ENCODE data around the gene PDLIM5.
"Not testable (repeated sequence)": the region's sequence is repeated elsewhere in the genome, so short reads cannot be mapped to it uniquely, and the experiment has no call there.

Gene PDLIM5

DNA sequence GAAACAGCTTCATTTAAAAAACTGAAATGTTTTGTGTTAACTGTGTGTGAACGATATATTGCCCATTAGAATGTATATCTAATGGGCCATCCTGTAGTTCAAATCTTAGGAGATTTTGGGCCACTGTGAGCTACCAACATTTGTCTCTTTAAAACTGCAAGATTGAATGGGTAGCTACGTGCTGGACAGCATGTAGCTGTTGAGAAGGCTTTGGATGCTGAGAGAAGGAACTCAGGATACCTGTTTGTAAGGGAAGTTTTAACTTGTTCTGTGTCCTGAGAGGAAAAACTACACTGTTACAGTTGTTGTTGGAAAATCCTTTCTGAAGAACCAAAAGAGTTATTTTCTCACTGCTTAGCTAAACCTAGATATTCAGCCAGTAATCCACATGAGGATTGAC, 45.9 kb downstream of the PDLIM5 start:
- DNase-seq (ENCODE audit: low read depth, low spot score) = no peak

DNA sequence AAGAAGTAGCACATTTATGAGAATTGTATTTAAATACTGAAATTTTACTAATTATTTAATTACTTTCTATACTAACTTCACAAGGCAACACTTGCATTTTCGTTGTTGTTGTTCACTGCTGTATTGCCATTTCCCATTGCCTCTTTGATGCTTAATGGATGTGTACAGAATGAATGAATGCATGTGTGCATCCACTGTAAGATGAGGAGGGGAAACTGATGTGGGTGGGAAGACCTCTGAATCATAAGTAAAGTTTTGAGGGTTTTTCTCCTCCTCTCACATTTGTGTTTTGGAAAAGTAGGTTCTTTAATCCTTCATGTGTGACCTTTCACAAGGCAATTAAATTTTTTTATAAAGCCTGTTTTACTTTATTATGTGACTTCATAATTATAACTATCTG, 46.8 kb downstream of the PDLIM5 start:
- no peak for DNase-seq (ENCODE audit: low read depth, low spot score)

DNA sequence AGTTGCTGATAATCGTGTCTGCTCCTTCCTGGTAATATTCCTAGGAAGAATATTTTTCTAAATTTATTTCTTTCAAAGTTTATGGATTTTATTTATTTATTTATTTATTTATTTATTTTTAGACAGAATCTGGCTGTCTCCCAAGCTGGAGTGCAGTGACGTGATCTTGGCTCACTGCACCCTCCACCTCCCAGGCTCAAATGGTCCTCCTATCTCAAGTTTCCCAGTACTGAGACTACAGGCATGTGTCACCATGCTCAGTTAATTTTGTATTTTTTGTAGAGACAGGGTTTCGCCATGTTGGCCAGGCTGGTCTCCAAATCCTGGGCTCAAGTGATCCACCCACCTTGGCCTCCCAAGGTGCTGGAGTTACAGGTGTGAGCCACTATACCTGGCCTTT, 48.9 kb downstream of the PDLIM5 start:
- no peak for DNase-seq (ENCODE audit: low read depth, low spot score)

DNA sequence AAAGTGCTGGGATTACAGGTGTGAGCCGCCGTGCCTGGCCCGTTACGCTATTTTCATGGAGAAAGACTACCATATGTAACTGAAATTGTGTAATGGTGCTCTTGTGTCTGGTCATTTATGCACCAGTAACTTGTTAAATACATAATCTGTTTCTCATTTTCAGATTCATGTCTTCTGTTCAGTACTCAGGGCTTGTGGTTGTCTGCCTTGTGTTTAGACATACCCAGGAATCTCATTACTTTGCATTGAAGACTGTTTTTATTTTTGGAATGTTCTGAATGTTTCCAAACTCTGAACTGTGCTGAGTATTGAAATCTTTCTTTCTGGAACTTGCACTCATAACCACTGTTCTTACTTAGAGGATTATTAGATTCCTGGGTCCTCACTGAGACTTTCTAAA, 52.8 kb downstream of the PDLIM5 start:
- DNase-seq (ENCODE audit: low read depth, low spot score) = peak; percentile 53

DNA sequence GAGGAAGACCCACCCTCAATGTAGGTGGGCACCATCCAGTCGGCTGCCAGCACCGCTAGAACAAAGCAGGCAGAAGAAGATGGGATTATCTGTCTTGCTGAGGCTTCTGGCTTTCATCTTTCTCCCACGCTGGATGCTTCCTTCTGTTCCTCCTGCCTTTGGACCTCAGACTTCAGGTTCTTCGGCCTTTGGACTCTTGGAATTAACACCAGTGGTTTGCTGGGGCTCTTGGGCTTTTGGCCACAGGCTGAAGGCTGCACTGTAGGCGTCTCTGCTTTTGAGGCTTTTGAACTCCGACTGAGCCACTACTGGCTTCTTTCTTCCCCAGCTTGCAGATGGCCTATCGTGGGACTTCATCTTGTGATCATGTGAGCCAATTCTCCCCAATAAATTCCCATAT, 55.1 kb downstream of the PDLIM5 start:
- no peak for DNase-seq (ENCODE audit: low read depth, low spot score)

DNA sequence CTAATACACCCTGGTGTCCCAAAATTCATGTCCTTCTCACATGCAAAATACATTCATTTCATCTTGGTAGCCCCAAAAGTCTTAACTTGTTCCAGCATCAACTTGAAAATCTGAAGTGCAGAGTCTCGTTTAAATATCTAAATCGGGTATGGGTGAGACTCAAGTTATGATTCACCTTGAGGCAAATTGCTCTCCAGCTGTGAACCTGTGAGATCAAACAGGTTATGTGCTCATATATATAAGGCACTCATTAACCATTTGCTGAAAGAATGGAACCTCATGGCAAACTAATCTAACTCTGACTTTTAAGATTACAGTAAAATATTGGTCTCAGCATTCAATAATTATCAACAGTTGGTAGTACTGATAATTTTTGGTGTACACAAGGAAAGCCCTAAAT, 55.5 kb downstream of the PDLIM5 start:
- DNase-seq (ENCODE audit: low read depth, low spot score) = no peak

DNA sequence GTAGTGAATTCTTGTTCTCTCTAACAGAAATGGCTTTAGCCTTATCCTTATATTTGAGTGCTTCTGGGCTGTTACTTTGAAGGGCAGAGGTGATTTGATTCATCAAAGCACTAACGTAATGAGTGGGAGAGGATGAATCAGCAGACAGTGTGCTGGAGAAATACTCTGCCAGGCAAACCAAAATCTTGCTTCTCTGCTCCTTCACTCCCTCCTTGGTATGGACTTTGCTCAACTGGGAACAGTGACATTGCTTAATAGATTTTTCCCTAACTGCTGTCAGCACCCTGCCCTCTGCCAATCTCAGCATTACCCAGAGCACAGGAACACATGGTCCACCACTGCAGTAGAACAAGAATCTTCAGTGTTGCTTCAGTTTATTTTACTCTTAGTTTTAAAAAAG, 56.0 kb downstream of the PDLIM5 start:
- DNase-seq (ENCODE audit: low read depth, low spot score) = peak; percentile 55

DNA sequence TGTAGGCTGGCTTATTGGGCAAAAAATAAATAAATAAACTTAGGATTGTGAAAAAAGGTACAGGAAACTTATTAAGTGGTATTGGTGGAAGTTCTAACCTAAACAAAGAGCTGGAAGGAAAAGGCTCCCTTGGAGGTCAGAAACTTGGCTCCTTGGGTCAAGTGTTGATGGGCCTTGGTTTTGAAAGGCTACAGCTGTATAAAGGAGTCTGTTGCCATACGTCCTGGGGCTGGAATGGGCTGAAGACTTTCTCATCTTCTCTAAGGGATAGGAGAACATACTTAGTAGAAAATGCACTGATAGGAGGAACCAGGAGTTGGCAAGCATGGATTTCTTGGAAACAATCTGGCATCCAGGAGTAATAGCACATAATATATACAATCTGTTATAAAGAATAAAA, 56.6 kb downstream of the PDLIM5 start:
- no peak for DNase-seq (ENCODE audit: low read depth, low spot score)

DNA sequence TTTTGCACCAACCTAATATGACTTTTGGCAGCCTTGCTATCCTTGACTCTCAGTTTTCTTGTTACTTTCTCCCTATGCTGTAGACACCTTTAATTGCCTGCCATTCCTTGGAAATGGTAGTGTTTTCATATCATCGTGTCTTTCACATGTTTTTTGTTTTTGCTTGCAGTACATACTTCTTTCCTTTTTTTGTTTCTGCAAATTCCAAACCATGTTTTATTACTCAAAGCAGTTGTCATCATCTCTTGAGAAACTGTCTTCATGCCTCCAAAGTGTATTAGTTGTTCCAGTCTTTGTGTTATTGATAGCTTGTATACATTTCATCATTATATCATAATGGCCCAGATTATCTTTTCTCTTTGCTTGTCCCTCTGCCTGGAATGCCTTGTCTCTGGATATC, 57.1 kb downstream of the PDLIM5 start:
- DNase-seq (ENCODE audit: low read depth, low spot score) = no peak

DNA sequence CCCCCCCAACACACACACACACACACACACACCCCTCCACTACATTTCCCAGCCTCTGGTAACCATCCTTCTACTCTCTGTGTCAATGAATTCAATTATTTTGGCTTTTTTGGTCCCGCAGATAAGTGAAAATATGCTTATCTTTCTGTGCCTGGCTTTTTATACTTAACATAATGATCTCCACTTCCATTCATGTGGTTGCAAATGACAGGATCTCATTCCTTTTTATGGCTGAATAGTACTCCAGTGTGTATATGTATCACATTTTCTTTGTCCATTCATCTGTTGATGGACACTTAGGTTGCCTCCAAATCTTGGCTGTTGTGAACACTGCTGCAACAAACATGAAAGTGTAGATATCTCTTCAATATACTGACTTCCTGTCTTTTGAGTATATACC, 59.8 kb downstream of the PDLIM5 start:
- no peak for DNase-seq (ENCODE audit: low read depth, low spot score)

DNA sequence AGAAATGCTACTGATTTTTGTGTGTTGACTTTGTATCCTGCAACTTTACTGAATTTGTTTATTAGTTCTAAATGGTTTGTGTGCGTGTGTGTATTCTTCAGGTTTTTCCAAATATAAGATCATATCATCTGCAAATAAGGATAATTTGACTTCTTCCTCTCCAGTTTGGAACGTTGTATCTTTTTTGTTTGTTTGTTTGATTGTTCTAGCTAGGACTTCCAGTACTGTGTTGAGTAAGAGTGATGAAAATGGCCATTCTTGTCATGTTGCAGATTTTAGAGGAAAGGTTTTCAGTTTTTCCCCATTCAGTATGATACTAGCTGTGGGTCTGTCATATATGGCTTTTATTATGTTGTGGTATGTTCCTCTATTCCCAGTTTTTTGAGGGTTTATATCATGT, 61.8 kb downstream of the PDLIM5 start:
- not testable (repeated sequence) for DNase-seq (ENCODE audit: low read depth, low spot score)

DNA sequence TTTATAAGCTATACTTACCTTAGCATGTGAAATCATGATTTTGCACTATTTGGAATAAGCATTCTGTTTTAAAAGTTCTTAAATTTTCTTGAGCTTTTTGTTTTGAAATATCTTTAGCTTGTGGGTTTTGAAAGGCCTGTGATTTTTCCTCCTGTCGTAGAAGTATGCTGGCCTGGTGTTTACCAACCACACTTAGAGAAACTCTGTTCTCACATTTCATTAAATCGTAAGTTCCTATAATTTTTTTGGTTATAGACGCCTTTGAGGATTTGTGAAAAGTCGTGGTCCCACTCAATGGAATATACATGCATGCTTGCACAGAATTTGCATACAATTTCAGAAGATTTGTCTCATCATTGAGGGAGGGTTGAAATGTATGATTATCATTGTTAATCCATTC, 63.6 kb downstream of the PDLIM5 start:
- DNase-seq (ENCODE audit: low read depth, low spot score) = peak; percentile 55

DNA sequence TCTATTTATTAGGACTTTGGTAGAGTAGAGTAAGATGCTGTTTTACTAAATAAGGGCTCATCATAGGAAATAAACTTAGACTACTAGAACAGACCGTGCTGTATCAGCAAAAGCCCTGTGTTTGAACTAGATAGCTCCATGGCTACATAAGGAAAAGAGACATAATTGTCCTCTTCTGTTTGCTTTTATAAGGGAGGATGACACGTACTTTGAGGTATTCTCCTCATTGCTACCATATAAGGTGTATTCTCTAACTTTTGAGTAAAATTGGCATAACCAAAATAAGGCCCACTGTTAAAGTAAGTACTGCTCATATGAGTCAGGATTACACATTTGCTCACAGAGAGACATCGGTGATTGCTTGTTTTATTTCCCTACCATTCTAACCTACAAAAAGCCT, 64.3 kb downstream of the PDLIM5 start:
- DNase-seq (ENCODE audit: low read depth, low spot score) = peak; percentile 57

DNA sequence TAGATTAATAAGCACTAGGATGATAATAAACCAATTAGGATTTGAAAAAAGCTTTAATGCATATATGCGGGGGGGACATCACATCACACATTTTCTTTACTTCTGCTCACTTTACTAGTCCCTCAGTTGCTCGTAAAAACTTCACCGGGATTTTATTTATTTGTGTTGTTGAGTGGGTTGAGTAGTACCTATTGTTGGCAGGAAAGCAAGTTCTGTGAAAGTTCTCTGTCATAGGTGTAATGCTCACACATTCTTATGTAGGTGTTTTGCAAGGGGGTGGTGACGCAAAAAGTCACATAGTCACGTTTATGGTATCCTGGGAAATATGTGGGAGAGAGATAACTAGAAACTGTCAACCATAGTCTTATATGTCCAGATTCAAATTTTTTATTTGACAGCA, 65.3 kb downstream of the PDLIM5 start:
- DNase-seq (ENCODE audit: low read depth, low spot score) = no peak

DNA sequence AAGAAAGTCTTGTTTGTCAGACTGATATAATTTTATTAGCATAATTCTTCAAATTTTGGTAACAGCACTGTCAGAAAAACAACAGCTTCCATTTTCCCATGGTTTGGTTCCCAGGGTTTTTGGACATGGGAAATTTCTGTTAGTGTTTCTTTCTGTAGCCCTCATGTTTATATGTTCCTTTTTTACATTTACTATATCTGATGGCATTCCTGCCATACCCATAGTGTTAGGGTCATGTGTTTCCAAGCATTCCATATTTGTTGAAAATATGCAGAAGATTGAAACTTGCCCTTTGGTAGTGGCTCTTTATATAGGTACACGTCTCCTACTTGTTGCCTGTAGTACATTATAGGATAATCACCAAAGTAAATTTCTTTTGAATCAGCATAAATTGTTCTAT, 65.8 kb downstream of the PDLIM5 start:
- no peak for DNase-seq (ENCODE audit: low read depth, low spot score)

DNA sequence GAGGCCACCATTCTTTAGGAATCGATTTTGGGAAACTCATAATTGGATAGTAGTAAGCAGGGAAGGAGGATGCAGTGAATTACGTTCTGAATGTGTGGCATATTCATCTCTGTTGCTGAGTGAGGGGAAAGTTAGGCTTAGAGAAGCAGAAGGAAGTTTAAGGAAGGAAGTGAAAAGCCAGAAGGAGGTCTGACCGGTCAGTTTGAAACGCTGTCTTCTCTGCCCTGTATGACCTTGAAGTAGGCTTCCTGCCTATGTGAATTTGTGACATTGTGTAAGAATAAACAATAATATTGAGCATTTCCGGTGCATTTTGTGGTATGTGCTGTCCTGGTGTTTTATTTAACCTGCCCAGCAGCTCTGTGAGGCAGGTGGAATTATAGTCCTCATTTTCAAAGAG, 67.3 kb downstream of the PDLIM5 start:
- no peak for DNase-seq (ENCODE audit: low read depth, low spot score)

DNA sequence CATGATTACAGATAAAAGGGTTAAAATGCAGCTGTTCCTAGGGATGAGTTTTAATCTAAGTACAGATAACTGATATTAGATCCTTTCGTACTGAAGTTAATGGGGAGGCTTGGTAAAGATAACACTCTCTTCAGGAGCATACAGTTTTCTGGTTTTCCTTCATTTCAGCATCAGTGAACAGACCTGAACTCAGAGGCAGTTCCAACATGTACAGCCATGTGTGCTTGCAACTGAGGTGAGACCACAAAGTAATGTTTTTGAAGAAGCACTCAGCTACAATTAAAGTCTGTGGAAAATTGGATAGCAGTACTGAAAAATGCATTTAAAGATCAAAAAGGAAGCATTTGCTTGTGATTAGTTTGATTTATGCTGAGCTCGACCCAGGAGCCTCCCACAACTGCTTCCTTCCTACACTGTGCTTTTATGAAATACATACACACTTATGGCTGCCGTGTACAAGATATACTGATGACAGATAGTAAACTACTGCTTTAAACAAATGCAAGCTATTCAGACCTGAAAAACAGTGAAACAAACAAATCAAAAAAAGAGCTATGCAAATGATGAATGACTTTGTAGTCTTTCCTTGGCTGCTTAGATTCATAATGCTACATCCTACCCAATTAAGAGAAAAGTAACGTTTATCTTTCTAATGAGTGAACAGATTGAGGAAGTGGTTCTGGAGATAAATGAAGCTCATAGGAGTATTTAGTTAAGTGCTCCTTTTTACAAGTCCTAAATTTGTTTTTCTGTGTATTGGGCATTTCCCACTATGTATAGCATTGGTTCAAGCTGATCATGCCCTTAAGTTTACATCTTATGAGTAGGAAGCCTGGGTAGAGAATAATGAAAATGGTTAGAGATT, 68.4 kb downstream of the PDLIM5 start:
- DNase-seq (ENCODE audit: low read depth, low spot score) = no peak

DNA sequence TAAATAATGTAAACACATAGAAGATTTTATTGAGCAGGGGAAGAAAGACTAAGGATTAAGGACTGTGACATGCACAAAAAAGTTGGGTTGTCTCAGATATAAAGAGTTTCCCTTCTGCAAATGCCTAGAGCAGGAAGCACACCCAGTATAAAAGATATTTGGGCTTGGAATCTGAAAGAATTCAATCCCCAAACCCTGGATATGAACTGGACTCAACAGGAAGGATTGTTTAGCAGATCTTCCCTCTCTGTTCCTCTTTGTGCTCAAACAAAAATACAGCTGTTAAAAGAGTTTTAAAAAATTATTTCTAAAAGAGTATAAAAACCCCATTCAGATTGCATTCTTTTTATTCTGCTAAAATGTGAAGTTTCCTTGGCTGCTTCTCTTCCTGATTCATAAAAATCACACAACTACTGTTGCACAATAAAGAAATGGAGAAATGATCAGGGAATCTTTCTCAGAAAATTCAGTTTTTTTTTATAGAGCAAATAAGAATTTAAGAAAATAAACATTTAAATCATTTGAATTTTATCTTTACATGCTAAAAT, 71.4 kb downstream of the PDLIM5 start:
- no peak for DNase-seq (ENCODE audit: low read depth, low spot score)

DNA sequence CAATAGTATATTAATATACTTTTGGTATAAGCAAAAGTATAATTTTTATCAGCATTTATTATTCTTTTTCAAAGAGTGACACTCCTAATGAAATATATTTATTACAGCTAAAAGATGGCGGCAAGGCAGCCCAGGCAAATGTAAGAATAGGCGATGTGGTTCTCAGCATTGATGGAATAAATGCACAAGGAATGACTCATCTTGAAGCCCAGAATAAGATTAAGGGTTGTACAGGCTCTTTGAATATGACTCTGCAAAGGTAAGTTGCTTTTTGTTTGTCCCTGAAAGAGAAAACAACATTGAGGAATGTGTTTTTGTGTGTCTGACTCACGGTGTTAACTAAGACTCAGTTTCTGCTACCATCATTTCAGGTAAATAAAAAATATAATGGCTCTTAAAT, 71.9 kb downstream of the PDLIM5 start:
- DNase-seq (ENCODE audit: low read depth, low spot score) = peak; percentile 80

DNA sequence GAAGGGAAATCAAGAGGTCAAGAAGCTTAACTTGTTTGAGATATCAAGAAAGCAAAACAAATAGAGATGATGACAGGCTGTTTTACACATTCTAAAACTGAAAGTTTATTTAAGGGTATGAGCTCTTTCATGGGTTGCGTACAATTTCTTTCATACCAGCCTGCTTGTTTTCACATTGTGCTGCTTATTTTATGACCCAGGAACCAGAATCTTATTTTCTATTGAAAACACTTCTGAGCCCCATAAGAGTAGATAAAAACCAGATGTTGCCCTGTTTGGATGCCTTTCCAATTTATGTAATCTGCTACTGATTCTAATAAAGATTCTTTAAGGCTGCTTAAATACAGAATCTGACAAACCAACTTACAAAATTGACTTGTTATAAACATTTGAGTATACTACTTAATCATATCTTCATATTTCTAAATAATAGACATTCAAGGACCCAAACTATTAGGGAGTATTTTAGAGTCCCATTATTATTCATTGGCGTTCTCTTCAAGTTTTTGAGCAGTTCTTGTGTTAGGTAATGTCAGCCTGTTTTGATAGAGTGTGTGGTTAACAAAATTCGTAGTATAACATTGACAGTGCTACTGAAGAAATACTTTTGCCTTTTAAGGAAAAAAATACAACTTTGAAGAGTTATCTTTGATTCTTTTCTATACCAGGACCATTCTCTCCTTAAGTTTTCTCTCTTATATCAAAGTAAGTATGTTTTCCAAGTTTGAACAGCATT, 74.4 kb downstream of the PDLIM5 start:
- DNase-seq (ENCODE audit: low read depth, low spot score) = no peak

DNA sequence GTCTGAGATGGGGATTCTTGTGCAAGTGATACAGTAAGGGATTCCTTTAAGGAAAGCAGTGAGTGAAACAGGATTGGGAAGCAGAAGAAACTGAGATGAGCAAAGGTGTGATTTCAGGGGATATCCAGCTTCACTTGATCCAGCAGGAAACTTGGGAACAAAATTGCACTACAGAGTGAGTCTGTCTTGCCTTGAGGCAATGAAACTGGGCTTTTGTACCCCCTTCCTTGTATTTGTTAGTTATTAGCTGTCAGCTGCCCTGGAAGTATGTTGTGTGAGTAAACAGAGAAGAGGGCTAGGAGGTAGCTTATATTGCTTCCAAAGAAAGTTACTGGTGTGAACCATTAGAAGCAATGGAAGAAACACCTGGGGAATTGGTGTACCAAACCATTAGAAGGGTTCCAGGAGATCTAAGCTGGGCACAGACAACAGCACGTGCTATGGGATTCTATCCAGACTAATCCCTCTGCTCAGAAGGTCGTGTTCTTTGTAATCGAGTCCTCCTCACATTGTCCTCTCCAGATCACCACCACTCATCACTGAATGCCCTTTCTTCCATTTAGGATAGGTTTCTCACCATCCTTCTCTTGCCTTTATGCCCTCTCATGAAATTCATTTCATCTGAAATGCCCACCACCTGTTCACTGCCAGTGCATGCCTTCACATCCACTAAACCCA, 76.0 kb downstream of the PDLIM5 start:
- no peak for DNase-seq (ENCODE audit: low read depth, low spot score)

DNA sequence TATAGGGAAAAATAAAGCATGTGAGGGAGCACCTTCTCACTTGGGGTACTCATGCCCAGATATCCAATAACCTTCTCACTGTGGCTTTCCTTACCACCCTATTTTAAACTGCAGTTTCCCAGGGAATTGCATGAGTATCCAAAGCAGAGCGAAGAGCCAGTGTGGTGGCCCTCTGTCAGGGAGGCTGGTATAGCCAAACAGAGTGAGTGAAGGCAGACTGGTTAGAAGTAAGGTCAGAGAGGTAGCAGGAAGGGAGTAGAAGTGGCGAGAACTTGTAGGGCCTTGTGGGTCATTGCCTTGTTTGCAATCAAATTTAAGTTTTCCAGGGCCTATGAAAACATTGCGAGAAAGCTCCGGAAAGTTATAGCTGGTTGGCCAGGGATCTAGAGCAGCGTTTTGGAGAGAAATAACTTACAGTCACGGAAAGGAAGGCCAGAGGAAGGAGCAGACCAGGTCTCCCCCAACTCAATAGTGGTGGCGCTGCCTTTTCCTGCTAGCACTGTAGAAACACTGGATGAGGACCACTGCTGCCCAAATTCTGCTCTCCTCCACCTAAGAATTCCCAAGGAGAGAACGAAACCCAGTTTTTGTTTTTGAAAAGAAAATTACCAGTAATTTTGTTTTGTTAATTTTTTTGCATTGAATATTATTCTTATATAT, 77.2 kb downstream of the PDLIM5 start:
- no peak for DNase-seq (ENCODE audit: low read depth, low spot score)
